GM23338 (cell line): Measurements from ENCODE around the gene PODN. TPM values are rescaled to one million over a fixed set of nuclear protein-coding genes. Genes with fewer than 3 reads are reported as not detected.

Experiments used
- ATAC-seq: fragments of 200-7000 bp; cut with Tn5 transposase; 3 replicates; pipeline ENCODE4 v1.9.1; 2020
- DNase-seq: peaks from one replicate; pipeline ENCODE4 v3.0.0-alpha.2; 2015; ENCODE audit warnings: low spot score
- H2AFZ ChIP-seq: fragments of 200-600 bp; sonication (generic); 2 replicates; pipeline ENCODE4 v1.8.0; 2016; ENCODE audit warnings: antibody characterized with exemption, mild to moderate bottlenecking, moderate library complexity
- H3F3A ChIP-seq: fragments of 200-600 bp; sonication (generic); replicated peaks from 2 replicates; pipeline ENCODE4 v1.8.0; 2017; ENCODE audit warnings: antibody characterized with exemption, mixed run types, low read depth
- H3K27ac ChIP-seq: fragments of 200-600 bp; sonication (generic); 2 replicates; pipeline ENCODE4 v1.6.1; 2016; ENCODE audit warnings: low read depth
- H3K27me3 ChIP-seq: fragments of 200-600 bp; sonication (generic); 2 replicates; pipeline ENCODE4 v1.8.0; 2016; ENCODE audit warnings: mild to moderate bottlenecking, mixed run types, moderate library complexity; ENCODE audit not compliant: insufficient read depth
- H3K36me3 ChIP-seq: fragments of 200-600 bp; sonication (generic); 2 replicates; pipeline ENCODE4 v1.8.0; 2016; ENCODE audit warnings: mild to moderate bottlenecking; ENCODE audit not compliant: insufficient read depth
- H3K4me1 ChIP-seq: fragments of 200-600 bp; sonication (generic); 2 replicates; pipeline ENCODE4 v1.8.0; 2016; ENCODE audit warnings: mild to moderate bottlenecking, moderate library complexity; ENCODE audit not compliant: insufficient read depth
- H3K4me2 ChIP-seq: fragments of 200-600 bp; sonication (generic); 2 replicates; pipeline ENCODE4 v1.7.1; 2017; ENCODE audit warnings: mixed run types
- H3K4me3 ChIP-seq: fragments of 200-600 bp; sonication (generic); 2 replicates; pipeline ENCODE4 v1.6.1; 2016; ENCODE audit warnings: mixed run types
- H3K79me2 ChIP-seq: fragments of 200-600 bp; sonication (generic); replicated peaks from 2 replicates; pipeline ENCODE4 v1.8.0; 2017; ENCODE audit warnings: mild to moderate bottlenecking; ENCODE audit not compliant: insufficient read depth
- H3K9me2 ChIP-seq: fragments of 200-600 bp; sonication (generic); 2 replicates; pipeline ENCODE4 v1.8.0; 2017; ENCODE audit not compliant: insufficient read depth
- H4K20me1 ChIP-seq: fragments of 200-600 bp; sonication (generic); replicated peaks from 2 replicates; pipeline ENCODE4 v1.8.0; 2017; ENCODE audit warnings: mild to moderate bottlenecking; ENCODE audit not compliant: insufficient read depth
- H3K27ac Mint-ChIP-seq: 2 replicates; pipeline ENCODE4 v1.8.0; 2020; ENCODE audit warnings: inconsistent platforms, mild to moderate bottlenecking, moderate library complexity, mixed read lengths
- H3K27me3 Mint-ChIP-seq: 3 replicates; pipeline ENCODE4 v1.8.0; 2022; ENCODE audit warnings: low read depth, mild to moderate bottlenecking, moderate library complexity, mixed read lengths, inconsistent platforms; ENCODE audit not compliant: insufficient read depth, poor library complexity
- H3K36me3 Mint-ChIP-seq: 3 replicates; pipeline ENCODE4 v1.8.0; 2021; ENCODE audit warnings: low read depth, mild to moderate bottlenecking, inconsistent platforms, moderate library complexity, mixed read lengths
- H3K4me1 Mint-ChIP-seq: 3 replicates; pipeline ENCODE4 v1.8.0; 2020; ENCODE audit warnings: mild to moderate bottlenecking, inconsistent platforms, mixed read lengths
- H3K4me3 Mint-ChIP-seq: 3 replicates; pipeline ENCODE4 v1.8.0; 2021; ENCODE audit warnings: moderate library complexity, mild to moderate bottlenecking, inconsistent platforms, mixed read lengths
- H3K9me3 Mint-ChIP-seq: 3 replicates; pipeline ENCODE4 v1.8.0; 2020; ENCODE audit warnings: moderate library complexity, mild to moderate bottlenecking, inconsistent platforms, mixed read lengths
- CREB1 ChIP-seq: fragments of 250-450 bp; sonication (Bioruptor Pico); IDR thresholded peaks from 2 replicates; pipeline ENCODE4 v1.5.0; 2020; ENCODE audit warnings: low read depth, mild to moderate bottlenecking, moderate library complexity
- ETS1 ChIP-seq: IDR thresholded peaks from 2 replicates; pipeline ENCODE4 v1.6.1; 2016; ENCODE audit warnings: antibody characterized with exemption
- EZH2 ChIP-seq: fragments of 200-600 bp; sonication (generic); IDR thresholded peaks from one replicate; pipeline ENCODE4 v1.8.0; 2017; ENCODE audit warnings: antibody characterized with exemption, mild to moderate bottlenecking, low read depth; ENCODE audit not compliant: unreplicated experiment
- EZH2phosphoT487 ChIP-seq: fragments of 200-600 bp; sonication (generic); IDR thresholded peaks from one replicate; pipeline ENCODE4 v1.8.1; 2018; ENCODE audit warnings: antibody characterized with exemption; ENCODE audit not compliant: unreplicated experiment
- JUNB ChIP-seq: IDR thresholded peaks from one replicate; pipeline ENCODE4 v1.6.1; 2016; ENCODE audit warnings: antibody characterized with exemption; ENCODE audit not compliant: unreplicated experiment
- NANOG ChIP-seq: IDR thresholded peaks from 2 replicates; pipeline ENCODE4 v1.6.1; 2016; ENCODE audit warnings: antibody characterized with exemption, borderline replicate concordance
- REST ChIP-seq: IDR thresholded peaks from one replicate; pipeline ENCODE4 v1.6.1; 2018; ENCODE audit warnings: antibody characterized with exemption; ENCODE audit not compliant: unreplicated experiment
- ZNF114 ChIP-seq: fragments of 250-450 bp; sonication (Bioruptor Pico); IDR thresholded peaks from 2 replicates; pipeline ENCODE4 v1.5.0; 2020; ENCODE audit warnings: mild to moderate bottlenecking, moderate library complexity
- ZNF331 ChIP-seq: fragments of 250-450 bp; sonication (Bioruptor Pico); IDR thresholded peaks from 2 replicates; pipeline ENCODE4 v1.5.0; 2020; ENCODE audit warnings: low read depth, mild to moderate bottlenecking, moderate library complexity
- ZNF462 ChIP-seq: fragments of 250-450 bp; sonication (Bioruptor Pico); IDR thresholded peaks from 2 replicates; pipeline ENCODE4 v1.5.0; 2020; ENCODE audit warnings: mild to moderate bottlenecking, moderate library complexity
- polyA plus RNA-seq: library from polyadenylated mRNA; unstranded; fragments of >200 nt; fragmentation: Nextera tagmentation; extraction: Ambion mirVana; gene quantifications from 2 replicates; pipeline ENCODE4 v1.2.1, GENCODE V29; 2016
- total RNA-seq: library from RNA; depleted of rRNA; stranded (reverse); fragments of >200 nt; shearing (Covaris generic); gene quantifications from 2 replicates; pipeline ENCODE4 v1.2.3, GENCODE V29; 2014

PODN gene
- total and polyA plus RNA-seq, 2 experiments from 2014 or later: 0.16 to 0.24 TPM

GRCh38 chr1:53128401-53128800 lies 66.4 kb downstream of the PODN start:
- Histone ChIP-seq H3K27me3 (no peaks in the 10 kb centered on the region), H3K36me3 (no peaks in the 10 kb centered on the region), H3K9me2 (no peaks in the 10 kb centered on the region), H3F3A (no peaks in the 10 kb centered on the region), H3K27ac (no peak overlapping the region), H2AFZ (no peak overlapping the region), H3K4me3 (no peak overlapping the region), H3K4me1 (no peaks in the 10 kb centered on the region), H3K79me2 (no peaks in the 10 kb centered on the region), H4K20me1 (no peaks in the 10 kb centered on the region), H3K4me2 (no peak overlapping the region)
- ATAC-seq (no peak), DNase-seq (no peak)
- no peak overlapping the region for H3K4me3 Mint-ChIP-seq
- H3K27ac Mint-ChIP-seq: no peak overlapping the region
- H3K4me1 Mint-ChIP-seq: peaks cover 5% of the 10 kb centered on the region; the same call in 1 of the 3 replicates
- TF ChIP-seq CREB1 (CRISPR knock-in tag) (no peak), EZH2 (no peak), ZNF331 (no peak)
- peaks cover 3% of the 10 kb centered on the region; the same call in 1 of the 3 replicates for H3K36me3 Mint-ChIP-seq
- no peaks in the 10 kb centered on the region for H3K9me3 Mint-ChIP-seq
- H3K27me3 Mint-ChIP-seq: no peaks in the 10 kb centered on the region

- Histone ChIP-seq H4K20me1 (no peaks in the 10 kb centered on the region), H2AFZ (no peak overlapping the region), H3K9me2 (no peaks in the 10 kb centered on the region), H3K4me3 (no peak overlapping the region), H3K4me1 (no peaks in the 10 kb centered on the region), H3K79me2 (no peaks in the 10 kb centered on the region), H3K27ac (no peak overlapping the region), H3K4me2 (no peak overlapping the region), H3K27me3 (no peaks in the 10 kb centered on the region), H3F3A (no peaks in the 10 kb centered on the region), H3K36me3 (no peaks in the 10 kb centered on the region)
- Mint-ChIP-seq H3K27ac (no peak overlapping the region), H3K4me1 (peaks cover 5% of the 10 kb centered on the region; the same call in 1 of the 3 replicates), H3K27me3 (peaks cover 3% of the 10 kb centered on the region), H3K36me3 (peaks cover 3% of the 10 kb centered on the region; the same call in 1 of the 3 replicates), H3K9me3 (no peaks in the 10 kb centered on the region), H3K4me3 (no peak overlapping the region)
- ATAC-seq (no peak), DNase-seq (no peak)
- TF ChIP-seq JUNB (no peak), REST (no peak), CREB1 (CRISPR knock-in tag) (no peak), ZNF114 (no peak), NANOG (no peak), ZNF462 (no peak), EZH2 (no peak), EZH2phosphoT487 (no peak), ETS1 (no peak), ZNF331 (no peak)
Measured at GRCh38 chr1:53129891-53130597, 68.0 kb downstream of the PODN start.
